ENCODE results near the gene LOXL1. TPM values are rescaled to one million over a fixed set of nuclear protein-coding genes. Genes with fewer than 3 reads are reported as not detected.

The LOXL1 gene
- polyA plus RNA-seq, 1 donor (not counting 4 experiments of a cell fraction or from before 2014, with no cell fraction given): 8.8 TPM

DNA sequence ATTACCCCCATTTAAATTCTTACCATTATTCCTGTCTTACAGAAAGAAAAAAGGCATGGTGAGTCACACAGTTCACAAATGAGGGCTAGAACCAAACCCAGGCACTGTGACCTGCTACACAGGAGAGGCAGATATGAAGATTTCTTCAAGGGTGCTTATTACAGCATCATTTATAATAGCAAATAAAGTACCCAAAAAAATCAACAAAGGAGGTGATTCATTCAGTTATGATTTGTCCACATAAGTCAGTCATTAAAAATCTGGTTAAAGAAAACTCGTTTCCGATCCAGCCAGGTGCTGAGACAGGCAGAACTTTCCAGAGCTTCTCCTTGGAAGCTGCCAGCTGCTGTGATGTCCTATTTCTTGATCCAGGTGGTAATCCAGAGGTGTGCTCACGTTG is 7.5 kb upstream of the LOXL1 start:
- no peaks in the 10 kb centered on the region for H3K36me3 ChIP-seq (ENCODE audit: control insufficient read depth in 2 of 2, extremely low read depth in 1 of 2, insufficient read depth in 2 of 2, low read length in 2 of 2)
- H4K20me1 ChIP-seq (ENCODE audit: control insufficient read depth, extremely low read depth, insufficient read depth, low read length): no peaks in the 10 kb centered on the region
- no peak overlapping the region for H3K9ac ChIP-seq (ENCODE audit: control insufficient read depth, extremely low read depth, insufficient read depth, low read length)
- H3K4me3 ChIP-seq (ENCODE audit: control insufficient read depth in 2 of 3, extremely low read depth in 1 of 3, insufficient read depth in 2 of 3, low read depth in 1 of 3, low read length in 3 of 3): no peak overlapping the region
- peaks cover 4% of the 10 kb centered on the region for H3K4me1 ChIP-seq (ENCODE audit: control insufficient read depth, extremely low read depth, insufficient read depth, low read length)
- H3K9me3 ChIP-seq (ENCODE audit: control insufficient read depth, low read depth, low read length): no peaks in the 10 kb centered on the region
- no peaks in the 10 kb centered on the region for H3K9me1 ChIP-seq (ENCODE audit: control insufficient read depth, extremely low read depth, insufficient read depth, low read length)
- TF ChIP-seq, protein P1, sequence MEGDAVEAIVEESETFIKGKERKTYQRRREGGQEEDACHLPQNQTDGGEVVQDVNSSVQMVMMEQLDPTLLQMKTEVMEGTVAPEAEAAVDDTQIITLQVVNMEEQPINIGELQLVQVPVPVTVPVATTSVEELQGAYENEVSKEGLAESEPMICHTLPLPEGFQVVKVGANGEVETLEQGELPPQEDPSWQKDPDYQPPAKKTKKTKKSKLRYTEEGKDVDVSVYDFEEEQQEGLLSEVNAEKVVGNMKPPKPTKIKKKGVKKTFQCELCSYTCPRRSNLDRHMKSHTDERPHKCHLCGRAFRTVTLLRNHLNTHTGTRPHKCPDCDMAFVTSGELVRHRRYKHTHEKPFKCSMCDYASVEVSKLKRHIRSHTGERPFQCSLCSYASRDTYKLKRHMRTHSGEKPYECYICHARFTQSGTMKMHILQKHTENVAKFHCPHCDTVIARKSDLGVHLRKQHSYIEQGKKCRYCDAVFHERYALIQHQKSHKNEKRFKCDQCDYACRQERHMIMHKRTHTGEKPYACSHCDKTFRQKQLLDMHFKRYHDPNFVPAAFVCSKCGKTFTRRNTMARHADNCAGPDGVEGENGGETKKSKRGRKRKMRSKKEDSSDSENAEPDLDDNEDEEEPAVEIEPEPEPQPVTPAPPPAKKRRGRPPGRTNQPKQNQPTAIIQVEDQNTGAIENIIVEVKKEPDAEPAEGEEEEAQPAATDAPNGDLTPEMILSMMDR (optimal IDR thresholded peaks at IDR 0.05 in 1 of 3, IDR thresholded peaks at IDR 0.05 in 1 of 3, conservative IDR thresholded peaks at IDR 0.05 in 1 of 3; ENCODE audit: extremely low read depth in 1 of 3, insufficient read depth in 2 of 3, low read length in 3 of 3): no peak
- no peak for TF ChIP-seq EZH2 (IDR thresholded peaks at IDR 0.05; ENCODE audit: low read length)
- FAIRE-seq: no peak
- no peak overlapping the region for H2AFZ ChIP-seq (ENCODE audit: control insufficient read depth, low read length)
- H3K79me2 ChIP-seq (ENCODE audit: control insufficient read depth, insufficient read depth, low read length): no peaks in the 10 kb centered on the region
- dilution Hi-C loops (cut with MboI; ENCODE audit: extremely low pct_ligation_motif_present, low sequenced_read_pairs): no loop called here
- H3K27ac ChIP-seq (ENCODE audit: control insufficient read depth, insufficient read depth, low read length): no peak overlapping the region
- H3K27me3 ChIP-seq (ENCODE audit: control insufficient read depth, extremely low read depth, insufficient read depth, low read length): no peaks in the 10 kb centered on the region
- H3K4me2 ChIP-seq (ENCODE audit: control insufficient read depth, extremely low read depth, insufficient read depth, low read depth, low read length): no peak overlapping the region
- no peak for DNase-seq (ENCODE audit: low read depth, low spot score)

DNA sequence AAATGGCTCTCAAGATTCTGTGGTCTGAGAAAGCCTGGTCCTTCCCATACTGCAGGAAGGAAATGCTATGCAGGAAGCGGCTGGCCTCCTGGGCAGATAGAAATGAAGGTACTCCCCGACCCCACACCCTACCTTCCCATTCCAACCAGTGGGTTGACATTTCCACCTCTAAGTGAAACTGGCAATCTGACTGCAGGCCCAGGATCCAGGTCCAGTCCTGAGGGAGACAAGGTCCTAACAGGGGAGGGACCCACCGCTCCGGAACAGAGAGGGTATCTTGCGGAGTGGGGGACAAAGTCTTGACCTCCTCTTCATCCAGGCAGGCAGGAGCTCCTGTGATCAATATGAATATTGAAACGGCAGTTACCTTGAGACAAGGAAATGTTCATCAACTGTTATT is 6.6 kb upstream of the LOXL1 start:
- dilution Hi-C loops (cut with MboI; ENCODE audit: extremely low pct_ligation_motif_present, low sequenced_read_pairs): no loop called here
- Histone ChIP-seq H3K4me1 (ENCODE audit: control insufficient read depth, extremely low read depth, insufficient read depth, low read length) (peaks cover 13% of the 10 kb centered on the region), H3K4me2 (ENCODE audit: control insufficient read depth, extremely low read depth, insufficient read depth, low read depth, low read length) (no peak overlapping the region), H3K9ac (ENCODE audit: control insufficient read depth, extremely low read depth, insufficient read depth, low read length) (no peak overlapping the region), H4K20me1 (ENCODE audit: control insufficient read depth, extremely low read depth, insufficient read depth, low read length) (no peaks in the 10 kb centered on the region), H3K79me2 (ENCODE audit: control insufficient read depth, insufficient read depth, low read length) (no peaks in the 10 kb centered on the region), H3K27ac (ENCODE audit: control insufficient read depth, insufficient read depth, low read length) (no peak overlapping the region), H3K4me3 (ENCODE audit: control insufficient read depth in 2 of 3, extremely low read depth in 1 of 3, insufficient read depth in 2 of 3, low read depth in 1 of 3, low read length in 3 of 3) (no peak overlapping the region), H3K9me1 (ENCODE audit: control insufficient read depth, extremely low read depth, insufficient read depth, low read length) (no peaks in the 10 kb centered on the region), H3K36me3 (ENCODE audit: control insufficient read depth in 2 of 2, extremely low read depth in 1 of 2, insufficient read depth in 2 of 2, low read length in 2 of 2) (no peaks in the 10 kb centered on the region), H3K27me3 (ENCODE audit: control insufficient read depth, extremely low read depth, insufficient read depth, low read length) (no peaks in the 10 kb centered on the region), H2AFZ (ENCODE audit: control insufficient read depth, low read length) (no peak overlapping the region), H3K9me3 (ENCODE audit: control insufficient read depth, low read depth, low read length) (no peaks in the 10 kb centered on the region)
- FAIRE-seq (no peak), DNase-seq (ENCODE audit: low read depth, low spot score) (no peak)
- TF ChIP-seq, protein P1 (optimal IDR thresholded peaks at IDR 0.05 in 1 of 3, IDR thresholded peaks at IDR 0.05 in 1 of 3, conservative IDR thresholded peaks at IDR 0.05 in 1 of 3; ENCODE audit: extremely low read depth in 1 of 3, insufficient read depth in 2 of 3, low read length in 3 of 3): no peak
- no peak for TF ChIP-seq EZH2 (IDR thresholded peaks at IDR 0.05; ENCODE audit: low read length)

Data from keratinocyte (primary cell).